MV-4-11 (cell line): ENCODE results near the gene ADAMTS17.
A peak's percentile ranks its signal among the peaks of the same experiment; 100 is the strongest.

ENCODE experiments used
- DNase-seq: peaks from one replicate; lab custom pipeline; 2025; lab: John Stamatoyannopoulos, UW

ADAMTS17 gene

DNA sequence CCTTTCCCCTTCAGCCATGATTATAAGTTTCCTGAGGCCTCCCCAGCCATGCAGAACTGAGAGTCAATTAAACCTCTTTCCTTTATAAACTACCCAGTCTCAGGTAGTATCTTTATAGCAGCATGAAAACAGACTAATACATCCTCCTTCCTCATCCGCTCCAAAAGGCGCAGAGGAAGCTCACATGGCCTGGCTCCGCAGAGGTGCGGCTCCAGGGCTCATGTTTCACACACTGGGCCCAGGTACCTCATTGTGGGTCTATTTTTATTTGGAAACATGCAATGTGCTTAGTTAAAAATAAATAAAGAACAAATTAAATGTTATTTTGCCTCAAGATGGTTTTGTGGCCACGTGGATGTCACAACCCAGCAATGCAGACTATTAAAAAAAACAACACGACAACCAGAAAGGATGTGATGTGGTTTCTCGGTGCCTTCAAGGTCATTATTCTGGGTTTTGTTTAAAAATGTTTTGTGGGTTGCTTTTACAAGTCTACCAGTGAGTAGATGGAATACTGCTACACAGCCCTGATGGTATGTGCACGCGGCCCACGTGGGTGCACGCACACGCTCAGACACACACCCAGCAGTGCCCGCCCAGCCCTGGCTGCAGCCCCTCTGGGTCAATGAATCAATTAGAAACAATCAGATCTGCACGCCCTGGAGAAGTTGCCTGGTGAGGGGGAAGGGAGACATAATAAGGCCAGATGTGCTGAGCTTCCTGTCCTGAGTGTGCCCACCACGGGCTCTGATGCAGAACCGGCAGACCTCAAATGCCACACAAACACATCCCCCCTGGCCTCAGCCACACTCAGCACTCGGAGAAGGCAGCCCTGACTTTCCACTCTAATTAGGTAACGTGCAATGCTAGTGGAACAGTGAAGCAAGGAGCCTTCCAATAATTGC lies 140.1 kb downstream of the ADAMTS17 start:
- peak; percentile 76 for DNase-seq

DNA sequence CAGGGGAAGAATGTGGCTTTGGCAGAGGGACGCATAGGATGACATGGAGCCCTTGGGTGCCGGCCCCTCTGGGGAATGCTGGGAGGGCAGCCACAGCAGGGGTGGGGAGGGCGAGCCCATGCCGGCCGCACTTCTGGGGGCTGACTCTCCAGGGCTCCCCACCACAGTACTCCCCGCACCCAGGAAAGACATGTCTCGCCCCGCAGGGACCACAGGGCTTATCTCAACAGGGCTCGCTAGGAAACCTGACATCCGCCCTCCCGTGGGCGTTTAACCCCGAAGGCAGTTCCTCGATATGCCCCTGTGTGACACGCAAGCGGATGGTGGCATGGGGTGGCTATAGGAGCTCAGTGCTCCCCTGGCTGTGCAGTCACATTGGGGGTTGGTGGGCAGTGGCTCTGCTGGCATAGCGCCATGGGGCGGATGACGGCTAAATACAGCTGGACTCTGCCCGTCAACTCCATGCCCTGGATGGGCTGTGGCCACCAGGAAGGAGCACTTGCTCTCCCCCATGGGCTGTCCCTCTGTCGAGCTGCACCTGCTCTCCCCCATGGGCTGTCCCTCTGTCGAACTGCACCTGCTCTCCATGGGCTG lies 141.4 kb downstream of the ADAMTS17 start:
- no peak for DNase-seq

DNA sequence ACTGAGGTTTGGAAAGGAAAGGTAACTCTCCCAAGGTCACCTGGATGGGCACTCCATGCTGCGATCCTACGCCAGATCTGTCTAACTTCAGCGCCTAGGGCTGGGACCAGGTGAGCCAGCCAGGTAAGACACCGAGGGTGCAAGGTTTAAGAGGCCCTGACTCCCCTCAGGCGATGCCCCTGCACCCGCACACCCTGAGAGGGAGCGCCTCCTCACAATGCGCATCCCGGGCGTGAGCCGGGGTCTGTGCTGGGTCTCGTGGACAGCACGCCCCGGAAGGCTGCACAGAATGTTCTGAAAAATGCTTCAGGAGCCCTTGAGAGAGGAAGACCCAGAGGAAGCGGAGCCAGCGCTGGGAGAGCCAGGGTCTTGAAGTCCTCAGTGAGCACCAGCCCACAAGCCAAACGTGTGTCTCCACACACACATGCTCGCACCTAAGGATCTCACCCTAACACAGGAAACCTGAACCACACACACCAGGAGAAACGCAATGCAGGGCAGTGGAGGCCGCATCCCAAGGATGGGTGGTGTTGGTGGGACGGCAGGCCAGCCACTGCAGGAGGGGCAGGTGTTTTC lies 142.0 kb downstream of the ADAMTS17 start:
- no peak for DNase-seq

DNA sequence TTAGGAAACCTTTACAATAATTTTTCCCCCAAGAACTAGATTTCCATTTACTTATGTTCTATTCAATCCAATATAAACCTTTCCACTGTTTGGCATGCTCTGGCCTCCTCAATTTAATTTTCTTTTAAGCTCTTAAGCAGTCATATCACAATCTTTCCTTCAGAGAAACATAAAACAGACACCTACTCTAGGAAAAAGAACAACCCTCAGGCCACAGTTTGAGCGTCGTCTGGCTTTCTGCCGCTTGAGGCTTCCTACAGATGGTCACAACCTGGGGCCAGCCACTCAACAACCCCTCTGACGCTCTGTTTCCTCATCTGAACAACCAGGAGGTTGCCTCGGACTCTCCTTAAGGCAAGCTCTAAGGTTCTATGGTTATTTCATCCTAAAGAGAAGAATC lies 143.3 kb downstream of the ADAMTS17 start:
- DNase-seq = no peak

DNA sequence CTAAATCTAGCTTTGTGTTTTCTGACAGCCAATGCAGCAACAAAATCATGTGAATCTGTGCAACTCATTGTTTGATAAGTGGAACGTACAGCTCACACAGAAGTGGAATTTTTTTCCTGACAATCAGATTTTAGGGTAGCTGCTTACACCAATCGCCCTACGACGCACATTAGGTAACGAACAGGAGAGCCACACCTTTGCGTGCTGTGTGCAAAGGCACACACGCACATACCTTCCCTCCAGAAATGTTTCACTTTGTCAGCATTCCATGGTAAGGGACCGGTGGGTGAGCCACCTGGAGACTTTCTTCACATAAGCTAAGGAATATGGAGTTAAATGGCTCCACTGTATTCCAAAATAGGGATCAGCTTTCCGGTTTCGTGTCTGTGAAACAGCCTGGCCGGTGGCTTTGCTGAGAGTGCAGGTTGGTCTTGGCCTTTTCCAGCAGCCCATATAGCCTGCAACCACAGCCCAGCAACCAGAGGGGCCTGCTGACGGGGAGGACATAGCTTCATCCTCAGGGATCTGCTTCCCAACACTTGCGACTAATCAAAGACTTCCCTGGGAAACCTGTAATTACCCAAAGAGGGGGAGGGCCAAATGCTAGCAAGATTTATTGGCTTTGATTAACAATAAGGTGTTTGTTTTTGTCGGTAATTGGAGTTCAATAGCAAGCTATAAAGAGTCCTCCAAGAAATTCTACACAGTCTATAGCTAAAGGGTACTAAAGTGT lies 145.3 kb downstream of the ADAMTS17 start:
- no peak for DNase-seq

DNA sequence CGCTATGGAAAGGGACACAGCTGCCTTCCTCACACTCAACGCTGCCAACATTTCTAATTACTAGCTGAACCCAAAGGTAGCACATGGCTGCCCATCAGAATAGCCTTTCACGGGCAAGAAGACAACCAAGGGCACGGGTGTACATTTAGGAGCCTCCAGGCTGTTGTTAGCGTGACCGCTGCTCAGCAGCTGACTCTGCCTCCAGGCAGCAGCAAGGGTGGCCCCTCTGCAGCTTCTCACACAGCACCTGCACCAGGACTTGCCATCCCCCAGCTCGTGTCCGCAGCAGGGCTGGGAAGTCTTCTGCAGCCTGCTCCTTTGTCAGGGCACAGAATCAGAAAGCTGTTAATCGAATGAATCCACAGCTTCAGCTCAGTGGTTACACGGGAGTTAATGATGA lies 146.8 kb downstream of the ADAMTS17 start:
- no peak for DNase-seq

DNA sequence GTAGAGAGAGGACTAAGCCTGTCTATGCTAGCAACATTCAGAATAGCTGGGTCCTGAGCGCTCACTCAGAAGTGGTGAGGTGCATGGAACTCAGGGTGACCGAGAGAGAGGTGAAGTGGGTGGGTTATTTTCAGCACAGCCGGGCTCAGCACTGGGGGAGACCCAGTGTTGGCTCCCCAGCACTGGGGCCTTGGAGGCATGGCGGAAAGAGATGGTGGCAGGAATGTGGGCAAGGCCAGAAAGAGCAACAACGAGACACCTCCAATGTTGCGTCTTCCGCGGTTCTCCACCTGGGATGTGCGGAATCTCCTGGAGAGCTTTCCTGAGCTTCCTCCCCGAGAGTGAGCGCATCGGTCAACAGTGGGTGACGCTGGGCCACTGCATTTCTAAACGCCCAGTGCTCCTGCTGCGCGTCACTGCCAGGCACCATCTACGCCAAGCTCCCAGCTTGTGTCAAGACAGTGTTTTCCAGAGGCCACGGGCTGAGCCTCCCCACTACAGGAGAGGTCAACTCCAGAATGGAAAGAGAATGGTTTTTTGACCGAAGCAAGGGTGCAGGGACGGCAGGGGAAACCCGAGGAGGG lies 148.4 kb downstream of the ADAMTS17 start:
- DNase-seq = no peak

DNA sequence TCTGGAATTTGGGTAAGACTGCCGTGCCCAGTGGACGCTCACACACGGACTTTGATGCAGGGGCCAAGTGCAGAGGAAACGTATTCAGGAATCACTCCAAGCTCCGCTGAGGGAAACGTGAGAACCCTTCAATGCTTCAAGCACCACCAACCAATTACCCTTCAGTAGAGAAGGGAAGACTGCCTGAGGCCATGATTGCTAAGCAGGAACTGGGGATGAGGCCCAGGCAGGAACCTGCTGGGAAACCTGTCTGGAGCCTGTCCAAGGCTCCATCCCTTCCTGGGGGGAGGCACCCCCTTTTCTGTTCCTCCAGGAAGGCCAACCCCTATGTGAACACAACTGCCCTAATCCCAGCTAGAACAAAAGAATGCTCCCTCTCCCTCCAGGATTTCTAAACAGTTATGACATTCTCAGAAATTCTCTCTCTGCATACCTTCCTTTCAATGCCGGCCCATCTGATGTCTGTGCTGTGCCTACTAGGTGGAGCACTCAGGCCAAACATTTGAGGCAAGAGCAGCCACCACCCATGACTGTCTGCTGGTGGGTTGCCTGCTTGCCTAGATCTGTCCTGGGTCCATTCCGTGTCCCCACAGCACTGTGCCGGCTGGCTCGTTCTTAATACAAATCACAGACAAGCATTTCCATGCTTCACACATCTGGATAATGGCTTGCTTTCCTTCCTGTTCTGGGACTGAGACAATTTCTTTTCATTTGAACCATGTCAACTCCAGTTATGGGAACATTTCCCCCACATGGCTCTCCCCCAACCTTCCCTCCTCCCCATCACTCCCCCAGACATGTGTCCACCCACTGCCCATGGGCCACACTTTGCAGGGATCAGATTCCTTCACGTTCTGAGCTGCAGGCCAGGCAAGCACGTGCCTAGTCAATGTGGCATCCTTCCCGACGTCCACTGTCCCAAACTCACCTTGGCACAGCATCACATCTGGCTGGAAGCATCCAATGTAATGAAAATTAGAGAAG lies 149.4 kb downstream of the ADAMTS17 start:
- DNase-seq = no peak

DNA sequence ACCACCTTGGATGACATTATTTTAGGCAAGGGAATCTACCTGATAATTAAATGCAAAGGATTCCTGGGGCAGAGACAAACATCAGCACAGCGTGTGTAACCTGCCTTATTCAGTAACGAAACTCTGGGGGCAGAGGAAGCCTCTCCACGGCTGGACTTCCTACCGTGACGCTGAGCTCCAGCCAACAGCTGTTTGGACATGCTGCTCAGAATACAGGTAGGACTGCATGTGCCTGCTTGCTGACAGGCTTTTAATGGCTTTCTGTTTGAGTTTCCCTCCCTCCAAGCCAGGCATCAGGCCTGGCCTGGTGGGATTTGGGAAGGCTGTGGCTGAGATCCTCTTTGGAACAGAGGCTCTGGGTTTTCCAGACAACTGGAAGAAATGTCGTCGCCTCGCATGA lies 150.6 kb downstream of the ADAMTS17 start:
- DNase-seq = no peak

DNA sequence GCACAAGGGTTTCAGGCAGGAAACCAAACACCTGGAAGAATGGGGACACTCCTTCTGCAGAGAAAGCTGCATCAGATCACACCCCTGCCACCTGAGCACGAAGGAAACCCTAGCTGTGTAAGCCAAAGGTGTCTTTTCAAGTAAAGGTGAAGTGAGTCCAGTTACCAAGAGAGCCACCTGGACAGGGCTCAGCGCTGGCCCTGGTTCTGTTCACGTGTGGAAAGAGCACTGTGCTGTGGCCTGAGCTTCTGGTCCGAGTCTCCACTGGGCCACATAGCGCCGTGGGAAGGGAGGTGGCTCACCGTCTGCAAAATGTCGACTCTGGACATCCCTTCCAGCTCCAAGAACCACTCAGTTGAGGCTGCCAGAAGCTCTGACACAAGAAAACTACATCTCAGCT lies 151.1 kb downstream of the ADAMTS17 start:
- no peak for DNase-seq

DNA sequence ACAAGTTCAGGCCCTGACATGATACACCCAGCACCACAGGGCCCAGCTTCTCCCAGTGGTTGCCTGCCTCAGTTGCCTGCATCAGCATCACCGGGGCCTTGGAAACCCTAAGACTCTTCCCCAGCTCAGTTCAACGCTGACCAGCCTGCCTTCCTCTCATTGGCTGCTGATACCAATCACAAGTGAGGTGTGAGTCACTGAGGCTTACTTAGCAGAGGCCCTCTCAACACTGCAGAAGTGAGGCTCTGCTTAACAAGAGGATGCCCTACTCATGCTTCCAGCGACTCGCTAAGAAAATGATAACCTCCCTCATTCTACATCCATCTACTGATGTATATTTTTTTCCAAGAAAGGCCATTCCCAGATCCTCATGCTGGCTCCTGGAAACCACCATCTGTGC lies 151.9 kb downstream of the ADAMTS17 start:
- DNase-seq = no peak

DNA sequence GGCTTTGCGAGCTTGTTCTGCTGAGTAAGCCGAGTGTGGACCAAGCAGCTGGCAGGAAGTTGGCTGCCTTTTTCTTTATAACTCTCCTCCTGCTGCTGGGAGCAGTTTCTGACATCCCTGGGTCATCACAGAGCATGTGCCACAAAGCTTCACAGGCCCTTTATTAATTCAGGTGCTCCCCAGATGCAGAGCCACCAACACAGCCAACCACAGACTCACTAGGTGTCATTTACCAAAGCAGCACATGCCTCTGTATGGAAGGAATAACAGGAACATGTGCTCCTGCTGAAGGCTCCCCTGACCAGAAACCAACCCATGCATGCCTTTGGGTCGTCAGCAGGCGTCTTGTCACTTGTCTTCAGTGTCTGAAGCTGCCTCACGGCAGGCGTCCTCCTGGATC lies 152.5 kb downstream of the ADAMTS17 start:
- no peak for DNase-seq

DNA sequence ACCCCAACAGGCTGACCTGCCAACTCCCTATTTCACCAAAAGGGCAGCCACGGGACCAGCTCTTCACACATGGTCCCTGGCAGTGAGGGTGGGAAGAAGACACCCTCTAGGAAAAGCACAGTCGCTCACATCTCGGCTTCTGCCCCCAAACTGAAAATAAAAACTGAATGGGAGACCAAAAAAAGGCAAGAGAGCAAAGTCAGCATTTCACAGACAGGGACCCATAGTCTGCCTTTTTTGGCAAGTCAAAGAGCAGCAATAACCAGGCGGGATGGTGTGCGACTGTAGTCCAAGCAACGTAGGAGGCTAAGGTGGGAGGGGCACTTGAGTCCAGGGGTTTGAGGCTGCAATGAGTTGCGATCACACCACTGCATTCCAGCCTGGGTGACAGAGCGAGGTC lies 154.1 kb downstream of the ADAMTS17 start:
- DNase-seq = no peak

DNA sequence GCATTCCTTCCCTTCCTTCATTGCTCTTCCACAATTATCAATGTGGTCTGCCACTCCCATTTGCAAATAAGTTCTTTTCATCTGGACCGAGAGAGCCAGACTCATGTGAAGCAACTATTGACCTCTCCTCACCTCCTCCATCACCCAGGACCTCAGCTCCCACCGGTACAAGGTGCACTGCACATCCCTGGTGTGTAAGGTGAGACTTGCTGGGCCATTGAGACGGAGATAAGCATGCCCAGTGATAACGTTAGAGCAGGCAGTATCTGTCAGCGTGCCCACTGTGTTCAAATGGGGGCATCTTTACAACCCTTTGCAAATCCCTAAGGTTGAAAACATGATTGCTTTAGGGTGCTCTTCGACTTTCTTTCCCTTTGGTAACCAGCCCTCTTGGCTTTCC lies 154.8 kb downstream of the ADAMTS17 start:
- DNase-seq = no peak

DNA sequence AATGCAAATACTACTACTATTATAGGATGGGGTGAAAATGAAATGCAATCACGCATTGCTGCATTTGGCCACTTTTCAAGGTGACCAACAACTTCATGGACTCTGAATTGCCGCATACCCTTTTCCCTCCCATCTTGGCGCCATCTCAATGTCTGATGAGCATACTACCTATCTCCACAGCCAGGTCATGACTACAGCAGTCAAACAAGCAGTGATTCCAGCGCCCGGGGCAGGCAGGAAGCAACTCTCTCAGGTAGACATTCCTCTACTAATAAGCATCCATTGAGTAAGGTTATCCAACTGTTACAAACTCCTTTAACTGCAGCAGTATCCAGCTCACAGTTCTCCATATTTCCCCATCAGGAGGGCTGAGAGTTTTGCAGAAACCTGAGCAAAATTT lies 155.4 kb downstream of the ADAMTS17 start:
- DNase-seq = no peak

DNA sequence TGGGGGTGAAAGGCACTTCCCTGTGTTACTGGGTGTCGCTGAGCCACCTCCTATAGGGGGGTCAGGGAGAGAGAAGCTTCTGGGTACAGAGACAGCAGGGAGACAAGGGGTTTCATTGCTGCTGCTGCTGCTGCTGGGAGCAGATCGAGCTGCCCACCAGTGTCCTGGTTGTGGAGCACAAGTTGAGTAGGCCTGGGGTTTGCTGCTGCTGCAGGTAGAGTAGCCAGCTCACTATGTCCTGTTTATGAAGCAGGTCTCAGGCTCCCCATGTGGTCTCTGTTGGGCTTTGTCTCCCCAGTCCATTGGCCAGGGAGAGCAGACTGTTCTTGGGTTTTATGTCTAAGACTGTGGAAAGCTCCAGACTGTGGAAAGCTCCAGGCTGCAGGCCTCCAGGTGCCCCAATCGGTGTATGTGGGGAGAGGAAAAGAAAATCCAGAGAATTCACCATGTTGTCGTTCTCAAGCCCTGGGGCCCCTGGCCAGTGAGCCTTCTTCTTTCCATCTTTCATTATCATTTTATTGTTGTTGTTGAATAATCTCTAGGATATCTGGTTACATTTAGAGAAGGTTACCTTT lies 157.8 kb downstream of the ADAMTS17 start:
- no peak for DNase-seq

DNA sequence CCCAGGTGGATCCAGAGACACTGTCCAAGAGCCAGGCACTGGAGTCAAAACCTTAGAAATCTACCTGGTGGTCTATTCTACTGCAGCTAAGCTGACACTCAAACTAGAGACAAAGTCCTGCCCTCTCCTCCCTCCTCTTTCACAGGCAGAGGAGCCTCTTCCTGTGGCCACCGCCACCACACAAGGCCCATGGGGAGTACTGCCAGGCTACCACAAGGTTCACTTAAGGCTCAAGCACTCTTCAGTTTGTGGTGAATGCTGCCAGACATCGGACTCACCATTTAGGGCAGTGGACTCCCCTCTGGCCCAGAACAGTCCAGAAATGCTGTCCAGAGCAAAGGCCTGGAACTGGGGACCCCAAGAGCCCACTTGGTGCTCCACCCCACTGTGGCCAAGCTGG lies 160.9 kb downstream of the ADAMTS17 start:
- no peak for DNase-seq

DNA sequence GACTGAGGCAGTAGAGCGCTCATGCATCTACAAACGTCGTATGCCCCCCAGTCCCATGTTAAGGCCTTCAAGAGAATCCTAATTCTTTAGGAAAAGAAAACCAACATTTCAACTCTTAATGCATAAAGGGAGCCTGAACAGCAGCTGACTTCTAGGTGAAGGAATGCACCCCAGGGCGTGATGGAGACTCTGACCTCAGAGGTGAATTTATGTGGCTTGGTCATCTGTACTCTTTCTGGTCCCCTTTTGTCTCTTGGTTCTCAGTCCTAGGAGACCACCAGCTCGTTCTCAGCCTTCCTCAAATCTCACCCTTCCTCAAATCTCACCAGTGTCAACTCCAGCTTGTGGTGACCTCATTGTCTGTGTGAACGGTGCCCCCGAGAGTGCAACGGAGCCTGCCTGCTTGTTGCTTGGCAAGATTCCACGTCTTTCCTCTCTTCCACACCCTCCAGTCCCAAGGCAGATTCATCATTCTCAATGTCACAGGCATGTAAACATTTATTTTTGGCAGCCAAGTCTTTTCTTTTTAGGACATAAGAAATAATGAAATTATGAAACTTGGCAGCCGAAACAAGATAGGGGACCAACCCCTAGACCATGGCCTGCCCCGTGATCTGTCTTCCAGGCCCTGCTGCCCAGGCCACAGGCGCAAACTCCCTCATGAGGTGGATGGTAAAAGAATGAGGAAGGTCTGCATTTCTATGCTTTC lies 166.2 kb downstream of the ADAMTS17 start:
- no peak for DNase-seq

DNA sequence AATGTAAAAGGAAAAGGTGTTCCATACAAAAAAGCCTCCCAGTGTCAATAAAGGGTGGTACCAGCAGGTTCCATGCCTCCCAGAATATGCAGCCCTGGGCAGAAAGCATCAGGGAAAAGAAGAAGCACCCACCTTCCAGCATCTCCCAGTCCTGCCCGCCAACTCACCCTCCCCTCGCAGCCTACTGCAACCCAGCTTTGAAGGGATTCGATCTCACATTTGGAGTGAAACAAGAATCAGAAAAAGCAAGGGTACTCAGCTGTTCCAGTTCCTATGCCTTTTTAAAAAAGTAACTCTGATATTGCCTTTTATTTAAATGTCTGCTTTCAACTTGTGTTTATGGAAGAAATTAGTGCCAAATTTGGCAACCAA lies 166.9 kb downstream of the ADAMTS17 start:
- no peak for DNase-seq
